Stimulated activated naive B cell treated with anti-CD40 and anti-IgM and Interleukin-4, amounts not matched to agents 10 μg/mL and 1 μg/mL and 100 μg/mL, for 72 hours (primary cell): ENCODE measurements around the gene LEFTY1.

ENCODE experiments used
- ATAC-seq, 2 donors: fragments of 150-1000 bp; cut with Tn5 transposase; replicated peaks; 2 replicates each; pipeline ENCODE4 v1.10.0; 2021; ENCODE audit warnings: moderate library complexity in 1 of 2
- DNase-seq: peaks from one replicate; pipeline ENCODE4 v3.0.0; 2021
- H3K27ac Mint-ChIP-seq: one replicate; pipeline ENCODE4 v1.8.0; 2022; ENCODE audit warnings: mild to moderate bottlenecking, mixed read lengths
- H3K27me3 Mint-ChIP-seq, 2 donors: one replicate each; pipeline ENCODE4 v1.8.0; 2022; ENCODE audit warnings: mixed read lengths in 2 of 2
- H3K36me3 Mint-ChIP-seq, 2 donors: one replicate each; pipeline ENCODE4 v1.8.0; 2022; ENCODE audit warnings: mixed read lengths in 2 of 2, mild to moderate bottlenecking in 1 of 2
- H3K4me1 Mint-ChIP-seq, 2 donors: one replicate each; pipeline ENCODE4 v1.8.0; 2022; ENCODE audit warnings: mixed read lengths in 2 of 2, mild to moderate bottlenecking in 1 of 2
- H3K4me3 Mint-ChIP-seq, 2 donors: one replicate each; pipeline ENCODE4 v1.8.0; 2022; ENCODE audit warnings: mild to moderate bottlenecking in 2 of 2, mixed read lengths in 2 of 2, moderate library complexity in 1 of 2
- H3K9me3 Mint-ChIP-seq, 2 donors: one replicate each; pipeline ENCODE4 v1.8.0; 2022; ENCODE audit warnings: mixed read lengths in 2 of 2, mild to moderate bottlenecking in 1 of 2

Gene LEFTY1

GRCh38 chr1:225923381-225923691, 34.4 kb upstream of the LEFTY1 start:
- H3K9me3 Mint-ChIP-seq: no peaks in the 10 kb centered on the region
- peaks cover 12 to 22% of the 10 kb centered on the region in 2 donors for H3K36me3 Mint-ChIP-seq
- peak overlapping the region; percentile 99 for H3K27ac Mint-ChIP-seq
- no peak for DNase-seq
- ATAC-seq: no peak
- peak overlapping the region; percentile 97 to 100 for H3K4me3 Mint-ChIP-seq
- no peaks in the 10 kb centered on the region for H3K27me3 Mint-ChIP-seq
- H3K4me1 Mint-ChIP-seq: peaks cover 12 to 55% of the 10 kb centered on the region in 2 donors

DNA sequence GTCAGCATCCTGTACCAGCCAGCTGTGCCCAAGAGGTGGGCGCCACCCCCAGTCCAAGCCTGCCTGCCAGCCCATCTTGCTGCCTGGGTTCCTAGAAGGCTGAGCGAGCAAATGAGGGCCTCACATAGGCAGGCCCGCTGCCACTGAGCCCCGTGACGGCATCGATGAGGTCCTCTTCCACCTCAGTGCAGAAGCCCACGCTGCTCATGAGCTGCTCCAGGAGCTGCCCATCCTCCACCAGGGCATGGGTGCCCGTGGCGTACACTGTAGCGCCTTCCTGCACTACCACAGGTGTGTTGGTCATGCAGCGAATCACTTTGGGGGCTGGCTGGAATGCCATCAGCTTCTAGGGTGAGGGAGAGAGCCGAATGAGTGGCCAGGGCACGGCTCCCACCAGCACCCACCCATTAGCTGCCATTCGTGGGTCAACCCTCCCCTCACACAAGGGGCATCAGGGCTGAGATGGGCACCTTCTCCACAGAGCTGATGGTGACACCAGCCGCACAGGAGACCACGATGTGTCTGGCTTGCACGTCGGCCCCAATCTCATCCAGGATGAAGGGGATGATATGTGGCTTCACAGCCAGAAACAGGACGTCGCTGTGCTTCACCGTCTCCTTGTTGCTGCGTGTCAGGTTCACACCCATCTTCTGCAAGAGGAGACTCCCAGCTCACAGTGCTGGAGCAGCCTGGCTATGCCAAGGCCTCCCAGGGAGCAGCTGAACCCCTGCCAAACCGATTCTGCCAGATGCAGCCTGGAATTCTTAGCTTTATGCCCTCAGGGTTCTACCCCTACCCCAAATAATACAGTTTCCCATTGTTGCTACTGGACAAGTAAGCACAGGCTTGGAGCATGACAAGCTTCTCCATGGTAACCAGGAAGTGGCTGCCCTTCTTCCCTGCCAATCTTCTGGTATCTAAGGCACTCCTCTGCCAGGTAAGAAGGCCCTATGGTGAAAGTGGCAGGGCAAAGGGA, 33.1 kb upstream of the LEFTY1 start:
- DNase-seq (no peak), ATAC-seq (no peak)
- no peaks in the 10 kb centered on the region for H3K9me3 Mint-ChIP-seq
- H3K27me3 Mint-ChIP-seq: no peaks in the 10 kb centered on the region
- peaks cover 12 to 55% of the 10 kb centered on the region in 2 donors for H3K4me1 Mint-ChIP-seq
- no peak overlapping the region for H3K4me3 Mint-ChIP-seq
- no peak overlapping the region for H3K27ac Mint-ChIP-seq
- H3K36me3 Mint-ChIP-seq: peaks cover 18 to 31% of the 10 kb centered on the region in 2 donors

DNA sequence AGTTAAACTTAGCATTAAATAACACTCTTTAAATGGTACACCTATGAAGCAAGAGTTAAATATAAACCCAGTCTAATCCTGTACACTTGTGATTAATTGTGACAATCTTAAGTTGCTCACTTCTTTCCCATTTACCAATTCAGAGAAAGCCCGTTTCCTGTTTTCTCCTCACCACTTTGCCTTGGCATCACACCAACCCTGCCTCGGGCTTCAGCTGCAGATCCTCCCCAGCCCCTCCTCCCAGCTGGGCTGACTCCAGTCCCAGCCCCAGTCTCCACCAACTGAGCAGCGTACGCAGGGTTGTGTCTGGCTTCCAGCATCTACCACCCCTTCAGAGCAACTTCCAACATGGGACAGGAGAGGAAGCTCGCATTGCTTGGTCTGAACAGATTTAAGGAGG, 31.0 kb upstream of the LEFTY1 start:
- Mint-ChIP-seq H3K27ac (peak overlapping the region; percentile 37), H3K9me3 (no peaks in the 10 kb centered on the region), H3K4me1 (peaks cover 12 to 49% of the 10 kb centered on the region in 2 donors), H3K36me3 (peaks cover 24 to 50% of the 10 kb centered on the region in 2 donors), H3K4me3 (no peak overlapping the region), H3K27me3 (no peaks in the 10 kb centered on the region)
- ATAC-seq: no peak
- DNase-seq: peak; percentile 26

- H3K4me3 Mint-ChIP-seq: no peak overlapping the region
- H3K4me1 Mint-ChIP-seq: peaks cover 12 to 42% of the 10 kb centered on the region in 2 donors
- no peaks in the 10 kb centered on the region for H3K9me3 Mint-ChIP-seq
- H3K36me3 Mint-ChIP-seq: peaks cover 22 to 55% of the 10 kb centered on the region in 2 donors
- no peak overlapping the region for H3K27ac Mint-ChIP-seq
- H3K27me3 Mint-ChIP-seq: no peaks in the 10 kb centered on the region
- DNase-seq (no peak), ATAC-seq (no peak)
These were observed 29.3 kb upstream of the LEFTY1 start for GRCh38 chr1:225918280-225918679.

DNA sequence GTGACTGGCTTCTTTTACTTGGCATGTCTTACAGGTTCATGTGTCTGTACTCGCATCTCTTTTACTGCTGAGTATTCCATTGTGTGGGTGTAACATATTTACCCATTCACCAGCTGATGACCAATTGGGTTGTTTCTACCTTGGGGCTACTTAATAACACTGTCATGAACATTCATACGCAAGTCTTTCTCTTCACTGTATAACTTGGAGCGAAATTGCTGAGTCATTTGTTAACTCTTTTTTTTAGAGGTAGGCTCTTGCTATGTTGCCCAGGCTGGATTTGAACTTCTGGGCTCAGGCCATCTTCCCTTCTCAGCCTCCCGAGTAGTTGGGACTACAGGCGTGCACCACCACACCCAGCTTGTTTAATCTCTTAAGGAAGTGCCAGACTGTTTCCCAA, 28.6 kb upstream of the LEFTY1 start:
- Mint-ChIP-seq H3K27me3 (no peaks in the 10 kb centered on the region), H3K27ac (peak overlapping the region; percentile 17), H3K36me3 (peaks cover 22 to 54% of the 10 kb centered on the region in 2 donors), H3K4me3 (no peak overlapping the region), H3K9me3 (no peaks in the 10 kb centered on the region), H3K4me1 (peaks cover 8 to 34% of the 10 kb centered on the region in 2 donors)
- no peak for DNase-seq
- ATAC-seq: no peak

GRCh38 chr1:225917101-225917500, 28.2 kb upstream of the LEFTY1 start:
- Mint-ChIP-seq H3K36me3 (peaks cover 22 to 52% of the 10 kb centered on the region in 2 donors), H3K27me3 (no peaks in the 10 kb centered on the region), H3K27ac (peak overlapping the region; percentile 17), H3K4me1 (peaks cover 8 to 32% of the 10 kb centered on the region in 2 donors), H3K9me3 (no peaks in the 10 kb centered on the region), H3K4me3 (no peak overlapping the region)
- ATAC-seq: no peak
- no peak for DNase-seq

DNA sequence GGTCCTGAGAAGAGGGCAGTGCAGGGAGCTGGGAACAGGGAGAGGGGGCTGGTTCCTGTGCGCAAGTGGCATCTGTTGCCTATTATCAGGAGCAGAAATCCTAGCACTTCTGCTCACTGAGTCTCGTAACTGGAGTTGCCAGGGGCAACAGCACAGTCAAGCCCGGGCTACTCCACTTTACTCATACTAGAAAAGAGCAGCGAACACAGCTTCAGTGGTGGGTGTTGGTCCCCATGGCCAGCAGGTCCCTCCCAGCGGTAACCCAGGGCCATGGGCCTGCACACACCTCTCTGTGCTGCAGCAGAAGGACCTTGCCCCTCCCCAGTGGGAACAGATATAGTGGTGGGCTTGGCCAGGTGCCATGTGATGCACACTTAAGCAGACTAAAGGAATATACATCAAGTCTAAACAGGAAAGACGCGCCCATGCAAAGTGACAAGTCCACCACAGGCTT, 26.6 kb upstream of the LEFTY1 start:
- Mint-ChIP-seq H3K36me3 (peaks cover 17 to 48% of the 10 kb centered on the region in 2 donors), H3K27ac (peak overlapping the region; percentile 31), H3K9me3 (no peaks in the 10 kb centered on the region), H3K27me3 (no peaks in the 10 kb centered on the region), H3K4me1 (peaks cover 9 to 24% of the 10 kb centered on the region in 2 donors), H3K4me3 (no peak overlapping the region)
- ATAC-seq (no peak), DNase-seq (no peak)

GRCh38 chr1:225914947-225915346, 26.0 kb upstream of the LEFTY1 start:
- Mint-ChIP-seq H3K27me3 (no peaks in the 10 kb centered on the region), H3K4me3 (no peak overlapping the region), H3K27ac (no peak overlapping the region), H3K36me3 (peaks cover 17 to 46% of the 10 kb centered on the region in 2 donors), H3K9me3 (no peaks in the 10 kb centered on the region), H3K4me1 (peaks cover 12 to 24% of the 10 kb centered on the region in 2 donors)
- DNase-seq (no peak), ATAC-seq (no peak)

GRCh38 chr1:225914391-225914790, 25.4 kb upstream of the LEFTY1 start:
- no peak for ATAC-seq
- peaks cover 14 to 24% of the 10 kb centered on the region in 2 donors for H3K4me1 Mint-ChIP-seq
- no peaks in the 10 kb centered on the region for H3K27me3 Mint-ChIP-seq
- H3K27ac Mint-ChIP-seq: no peak overlapping the region
- no peak for DNase-seq
- H3K36me3 Mint-ChIP-seq: peaks cover 14 to 40% of the 10 kb centered on the region in 2 donors
- H3K4me3 Mint-ChIP-seq: no peak overlapping the region
- no peaks in the 10 kb centered on the region for H3K9me3 Mint-ChIP-seq

- Mint-ChIP-seq H3K9me3 (no peaks in the 10 kb centered on the region), H3K27me3 (no peaks in the 10 kb centered on the region)
- peak; percentile 39 for DNase-seq
These were observed 22.5 kb upstream of the LEFTY1 start for GRCh38 chr1:225911191-225912130.

DNA sequence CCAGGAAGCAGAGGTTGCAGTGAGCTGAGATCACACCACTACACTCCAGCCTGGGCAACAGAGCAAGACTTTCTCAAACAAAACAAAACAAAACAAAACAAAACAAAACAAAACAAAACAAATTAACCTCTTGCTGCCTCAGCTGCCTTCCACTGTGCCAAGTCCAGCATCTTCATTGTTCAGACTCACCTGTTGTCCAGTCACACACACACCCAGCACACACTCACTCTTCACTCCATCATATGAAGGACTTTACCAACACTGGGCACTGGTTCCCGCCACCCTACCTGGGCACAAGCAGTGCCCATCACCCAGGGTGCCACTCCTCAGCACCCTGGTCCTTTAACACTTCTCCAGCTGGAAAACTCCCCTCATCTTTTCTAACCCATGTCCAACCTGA, 20.5 kb upstream of the LEFTY1 start:
- H3K9me3 Mint-ChIP-seq: no peaks in the 10 kb centered on the region
- H3K27ac Mint-ChIP-seq: no peak overlapping the region
- peaks cover 14 to 18% of the 10 kb centered on the region in 2 donors for H3K4me1 Mint-ChIP-seq
- peaks cover 0 to 7% of the 10 kb centered on the region in 2 donors for H3K36me3 Mint-ChIP-seq
- DNase-seq: no peak
- H3K27me3 Mint-ChIP-seq: no peaks in the 10 kb centered on the region
- H3K4me3 Mint-ChIP-seq: no peak overlapping the region
- no peak for ATAC-seq

More at GRCh38 chr1:225911191-225912130, 22.5 kb upstream of the LEFTY1 start:
- peak; percentile 91 to 94 for ATAC-seq
- Mint-ChIP-seq H3K4me3 (no peak overlapping the region), H3K4me1 (peaks cover 14 to 23% of the 10 kb centered on the region in 2 donors), H3K27ac (no peak overlapping the region), H3K36me3 (peaks cover 6 to 25% of the 10 kb centered on the region in 2 donors)

GRCh38 chr1:225908773-225909172, 19.8 kb upstream of the LEFTY1 start:
- Mint-ChIP-seq H3K4me3 (no peak overlapping the region), H3K4me1 (peaks cover 14 to 18% of the 10 kb centered on the region in 2 donors), H3K9me3 (peaks cover 0 to under 1% of the 10 kb centered on the region in 2 donors), H3K27ac (no peak overlapping the region), H3K36me3 (peaks cover 0 to 7% of the 10 kb centered on the region in 2 donors), H3K27me3 (no peaks in the 10 kb centered on the region)
- ATAC-seq (no peak), DNase-seq (no peak)

GRCh38 chr1:225908013-225908640, 19.2 kb upstream of the LEFTY1 start:
- Mint-ChIP-seq H3K9me3 (peaks cover 0 to 2% of the 10 kb centered on the region in 2 donors), H3K4me1 (peaks cover 14 to 18% of the 10 kb centered on the region in 2 donors), H3K27ac (no peak overlapping the region), H3K27me3 (no peaks in the 10 kb centered on the region), H3K36me3 (peaks cover 0 to 7% of the 10 kb centered on the region in 2 donors), H3K4me3 (no peak overlapping the region)
- ATAC-seq (no peak), DNase-seq (no peak)

GRCh38 chr1:225907341-225907740, 18.4 kb upstream of the LEFTY1 start:
- peaks cover 0 to 2% of the 10 kb centered on the region in 2 donors for H3K9me3 Mint-ChIP-seq
- H3K27me3 Mint-ChIP-seq: no peaks in the 10 kb centered on the region
- DNase-seq (no peak), ATAC-seq (no peak)
- no peak overlapping the region for H3K27ac Mint-ChIP-seq
- H3K36me3 Mint-ChIP-seq: peaks cover 0 to 3% of the 10 kb centered on the region in 2 donors
- H3K4me3 Mint-ChIP-seq: no peak overlapping the region
- peaks cover 14 to 18% of the 10 kb centered on the region in 2 donors for H3K4me1 Mint-ChIP-seq
